Breast epithelium (tissue), 4 donors: ENCODE measurements around the gene ATG2A. TPM values are rescaled to one million over a fixed set of nuclear protein-coding genes. Genes with fewer than 3 reads are reported as not detected.

ENCODE experiments used
- DNase-seq, 2 donors: peaks; one replicate each; pipeline ENCODE4 v3.0.0-alpha.2; 2019; ENCODE audit warnings: low spot score in 2 of 2
- H3K27ac ChIP-seq, 2 donors: fragments of 200-600 bp; sonication (generic) in 1 of 2; one replicate each; pipeline ENCODE4 v1.5.1; 2016 to 2019; ENCODE audit warnings: mild to moderate bottlenecking in 1 of 2
- H3K27me3 ChIP-seq, 2 donors: fragments of 200-600 bp; sonication (generic) in 1 of 2; one replicate each; pipeline versions ENCODE4 v1.5.1 to v1.6.0; 2017 to 2019; ENCODE audit warnings: control low read depth in 1 of 2, mild to moderate bottlenecking in 1 of 2
- H3K36me3 ChIP-seq: fragments of 200-600 bp; one replicate; pipeline ENCODE4 v1.5.1; 2019
- H3K4me1 ChIP-seq, 2 donors: fragments of 200-600 bp; sonication (generic); one replicate each; pipeline ENCODE4 v1.5.1; 2016 to 2019; ENCODE audit warnings: control low read depth in 1 of 2
- H3K4me3 ChIP-seq, 3 donors: fragments of 200-600 bp; sonication (generic); 1 replicate in 2 of 3; 2 replicates in 1 of 3; pipeline ENCODE4 v1.5.1; 2016 to 2019; ENCODE audit warnings: mild to moderate bottlenecking in 3 of 3, moderate library complexity in 2 of 3
- H3K9me3 ChIP-seq, 2 donors: fragments of 200-600 bp; sonication (generic) in 1 of 2; one replicate each; pipeline ENCODE4 v1.5.1; 2016 to 2019; ENCODE audit warnings: control low read depth in 1 of 2
- CTCF ChIP-seq, 3 donors: fragments of 450-650 bp; IDR thresholded peaks; one replicate each; pipeline ENCODE4 v1.5.1; 2016 to 2017; ENCODE audit warnings: antibody characterized with exemption in 3 of 3, mild to moderate bottlenecking in 3 of 3, moderate library complexity in 3 of 3
- POLR2A ChIP-seq: fragments of 450-650 bp; IDR thresholded peaks from one replicate; pipeline ENCODE4 v1.6.1; 2016; ENCODE audit warnings: antibody characterized with exemption, mild to moderate bottlenecking, moderate library complexity
- POLR2AphosphoS5 ChIP-seq, 3 donors: sonication (generic); formaldehyde crosslinking; IDR thresholded peaks; one replicate each; pipeline ENCODE4 v1.6.1; 2017; ENCODE audit warnings: antibody characterized with exemption in 3 of 3
- intact Hi-C: fragments of 100-400 bp; cut with DNase I; formaldehyde crosslinking; loops from one replicate; pipeline ENCODE4 v1.15.1; 2023; ENCODE audit warnings: low total_unique reads
- total RNA-seq, 3 donors: library from RNA; depleted of rRNA; stranded (reverse); fragments of >200 nt; gene quantifications; one replicate each; pipeline ENCODE4 v1.1.0, GENCODE V29; 2016

ATG2A gene
- total RNA-seq, 3 donors from 2014 or later: 20.0 to 22.1 (median 21.2) TPM

DNA sequence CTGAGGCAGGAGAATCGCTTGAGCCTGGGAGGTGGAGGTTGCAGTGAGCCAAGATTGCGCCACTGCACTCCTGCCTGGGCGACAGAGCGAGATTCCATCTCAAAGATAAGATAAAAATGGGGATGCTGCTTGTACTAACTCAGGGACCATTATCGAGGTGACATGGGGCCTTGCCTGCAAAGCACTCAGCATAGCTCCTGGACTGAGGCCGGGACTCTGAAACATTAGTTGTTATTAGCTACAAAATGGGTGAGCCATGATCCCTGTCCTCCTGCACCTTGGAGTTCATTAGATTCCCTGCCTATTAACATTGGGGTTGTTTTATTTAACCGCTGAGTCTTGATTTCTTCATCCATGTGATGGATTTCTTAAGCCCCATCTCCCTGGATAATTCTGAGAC, 12.6 kb upstream of the ATG2A start:
- H3K4me3 ChIP-seq: no peak overlapping the region
- peaks cover 4% of the 10 kb centered on the region for H3K36me3 ChIP-seq
- H3K27ac ChIP-seq: no peak overlapping the region
- H3K9me3 ChIP-seq: no peaks in the 10 kb centered on the region
- no peaks in the 10 kb centered on the region for H3K27me3 ChIP-seq
- DNase-seq: no peak
- intact Hi-C loops: no loop called here
- TF ChIP-seq POLR2A (no peak), POLR2AphosphoS5 (IDR thresholded peaks at IDR 0.05) (no peak), CTCF (IDR thresholded peaks at IDR 0.05) (no peak)
- peaks cover 0 to 7% of the 10 kb centered on the region in 2 donors for H3K4me1 ChIP-seq

DNA sequence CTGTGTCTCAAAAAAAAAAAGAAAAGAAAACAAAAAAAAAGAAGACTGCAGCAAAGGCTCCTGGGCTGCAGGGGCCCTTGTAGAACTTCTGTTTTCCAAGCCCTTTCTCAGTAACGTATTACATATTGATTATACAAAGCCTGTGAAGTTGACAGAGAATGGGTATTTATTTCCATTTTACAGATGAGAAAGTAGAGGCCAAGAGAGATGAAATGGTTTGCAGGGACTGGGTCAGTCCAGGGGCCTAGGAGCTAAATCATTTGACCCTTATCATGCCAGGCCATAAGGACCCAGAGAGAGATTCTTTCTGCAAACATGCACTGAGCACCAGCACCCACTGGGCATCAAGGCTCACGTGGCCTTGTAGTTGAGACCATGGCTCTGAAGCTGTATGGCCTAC, 11.9 kb upstream of the ATG2A start:
- Histone ChIP-seq H3K4me3 (no peak overlapping the region), H3K27ac (no peak overlapping the region), H3K36me3 (peaks cover 4% of the 10 kb centered on the region), H3K27me3 (no peaks in the 10 kb centered on the region), H3K4me1 (peaks cover 0 to 7% of the 10 kb centered on the region in 2 donors), H3K9me3 (no peaks in the 10 kb centered on the region)
- TF ChIP-seq POLR2A: no peak
- no peak for DNase-seq
- intact Hi-C loops: no loop called here

DNA sequence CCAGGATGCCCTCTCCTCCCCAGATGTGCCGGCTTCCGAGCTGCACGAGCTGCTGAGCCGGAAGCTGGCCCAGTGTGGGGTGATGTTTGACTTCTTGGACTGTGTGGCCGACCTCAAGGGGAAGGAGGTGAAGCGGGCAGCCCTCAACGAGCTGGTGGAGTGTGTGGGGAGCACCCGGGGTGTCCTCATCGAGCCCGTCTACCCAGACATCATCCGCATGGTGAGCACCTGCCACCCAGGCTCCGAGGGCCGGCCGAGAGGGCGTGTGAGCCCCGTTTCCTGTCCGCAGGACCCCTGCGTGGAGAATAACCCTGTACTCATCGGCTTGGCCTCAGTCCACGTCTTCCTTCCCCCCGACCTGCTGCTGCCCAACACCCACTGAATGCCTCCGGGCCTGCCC, 9.7 kb upstream of the ATG2A start:
- Histone ChIP-seq H3K9me3 (no peaks in the 10 kb centered on the region), H3K4me1 (peaks cover 0 to 7% of the 10 kb centered on the region in 2 donors), H3K36me3 (peaks cover 4% of the 10 kb centered on the region), H3K27ac (no peak overlapping the region), H3K27me3 (no peaks in the 10 kb centered on the region), H3K4me3 (no peak overlapping the region)
- no peak for DNase-seq
- intact Hi-C loops: no loop called here
- TF ChIP-seq POLR2A (no peak), CTCF (IDR thresholded peaks at IDR 0.05) (no peak), POLR2AphosphoS5 (IDR thresholded peaks at IDR 0.05) (no peak)

- intact Hi-C loops: no loop called here
These were observed 8.8 kb upstream of the ATG2A start for GRCh38 chr11:64925536-64926436.

DNA sequence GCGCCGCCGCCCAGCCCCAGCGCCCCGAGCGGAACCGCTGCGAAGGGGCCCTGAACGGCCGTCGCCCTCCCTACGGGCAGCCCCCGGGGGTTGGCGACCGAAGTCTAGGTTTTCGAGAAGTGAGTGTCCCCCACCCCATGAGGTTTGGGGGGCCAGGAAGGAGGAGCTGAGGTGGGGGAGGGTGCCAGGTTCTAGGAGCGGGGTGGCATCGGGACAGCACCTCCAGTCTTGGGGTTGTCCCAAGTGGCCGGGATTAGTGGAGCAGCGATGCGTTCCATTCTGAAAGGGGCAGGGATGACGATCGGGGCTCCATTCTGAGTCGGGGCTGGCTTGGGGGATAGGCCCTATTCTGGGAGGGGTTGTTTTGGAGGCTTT, 7.9 kb upstream of the ATG2A start:
- TF ChIP-seq POLR2A (no peak), CTCF (IDR thresholded peaks at IDR 0.05) (peak in 1 of 3 donors; percentile 21)

More at GRCh38 chr11:64925536-64926436, 8.8 kb upstream of the ATG2A start:
- TF ChIP-seq CTCF (IDR thresholded peaks at IDR 0.05): no peak
- TF ChIP-seq POLR2A: no peak
- no peak for TF ChIP-seq POLR2AphosphoS5 (IDR thresholded peaks at IDR 0.05)
- Histone ChIP-seq H3K27me3 (no peaks in the 10 kb centered on the region), H3K36me3 (no peaks in the 10 kb centered on the region), H3K27ac (no peak overlapping the region), H3K4me3 (peak overlapping the region; percentile 88 to 99 (median 95)), H3K4me1 (peaks cover 0 to 7% of the 10 kb centered on the region in 2 donors), H3K9me3 (no peaks in the 10 kb centered on the region)
- DNase-seq: no peak

More for the DNA sequence above, 7.9 kb upstream of the ATG2A start:
- no peaks in the 10 kb centered on the region for H3K36me3 ChIP-seq
- H3K4me1 ChIP-seq: peaks cover 0 to 7% of the 10 kb centered on the region in 2 donors
- no peak for DNase-seq
- H3K4me3 ChIP-seq: peak overlapping the region; percentile 88 to 99 (median 95)
- no peaks in the 10 kb centered on the region for H3K9me3 ChIP-seq
- H3K27me3 ChIP-seq: no peaks in the 10 kb centered on the region
- H3K27ac ChIP-seq: peak overlapping the region; percentile 93 to 96
- intact Hi-C loops: no loop called here
